GOT3 (cell line): Measurements from ENCODE around the gene LILRB1.
"Not testable (repeated sequence)": the region's sequence is repeated elsewhere in the genome, so short reads cannot be mapped to it uniquely, and the experiment has no call there.

ENCODE experiments used
- DNase-seq: peaks from one replicate; lab custom pipeline; 2025; ENCODE audit warnings: mixed read lengths; lab: John Stamatoyannopoulos, UW

Gene LILRB1

GRCh38 chr19:54624934-54625730, 5.2 kb upstream of the LILRB1 start:
- not testable (repeated sequence) for DNase-seq

- DNase-seq = no peak
Measured at GRCh38 chr19:54626757-54627156, 3.5 kb upstream of the LILRB1 start.

GRCh38 chr19:54627912-54628311, 2.4 kb upstream of the LILRB1 start:
- DNase-seq = not testable (repeated sequence)

- no peak for DNase-seq
Measured at GRCh38 chr19:54630782-54631181, 498 bp downstream of the LILRB1 start.

GRCh38 chr19:54631489-54632337, 1.4 kb downstream of the LILRB1 start:
- not testable (repeated sequence) for DNase-seq

- DNase-seq = not testable (repeated sequence)
Measured at GRCh38 chr19:54632517-54632916, 2.2 kb downstream of the LILRB1 start.

GRCh38 chr19:54633401-54633800, 3.1 kb downstream of the LILRB1 start:
- no peak for DNase-seq

GRCh38 chr19:54636081-54636480, 5.8 kb downstream of the LILRB1 start:
- not testable (repeated sequence) for DNase-seq

- no peak for DNase-seq
Measured at GRCh38 chr19:54638683-54639082, 8.4 kb downstream of the LILRB1 start.

GRCh38 chr19:54642953-54643352, 12.7 kb downstream of the LILRB1 start:
- not testable (repeated sequence) for DNase-seq

GRCh38 chr19:54643583-54643982, 13.3 kb downstream of the LILRB1 start:
- not testable (repeated sequence) for DNase-seq

GRCh38 chr19:54644056-54644455, 13.8 kb downstream of the LILRB1 start:
- no peak for DNase-seq

GRCh38 chr19:54646331-54646841, 16.1 kb downstream of the LILRB1 start:
- no peak for DNase-seq

GRCh38 chr19:54648129-54648528, 17.8 kb downstream of the LILRB1 start:
- no peak for DNase-seq

GRCh38 chr19:54650108-54650655, 19.9 kb downstream of the LILRB1 start:
- DNase-seq = no peak

- no peak for DNase-seq
Measured at GRCh38 chr19:54653181-54653809, 23.0 kb downstream of the LILRB1 start.

GRCh38 chr19:54654447-54655321, 24.4 kb downstream of the LILRB1 start:
- DNase-seq = no peak

- no peak for DNase-seq
Measured at GRCh38 chr19:54659300-54659699, 29.0 kb downstream of the LILRB1 start.

GRCh38 chr19:54660306-54660705, 30.0 kb downstream of the LILRB1 start:
- DNase-seq = no peak

GRCh38 chr19:54660964-54661363, 30.7 kb downstream of the LILRB1 start:
- DNase-seq = no peak
